ENCODE results near the gene BEND3. TPM values are rescaled to one million over a fixed set of nuclear protein-coding genes. Genes with fewer than 3 reads are reported as not detected.

BEND3 gene
- polyA plus RNA-seq, 2 of the 4 experiments (the other 2 are of a cell fraction), result 2.2 to 2.3 TPM

DNA sequence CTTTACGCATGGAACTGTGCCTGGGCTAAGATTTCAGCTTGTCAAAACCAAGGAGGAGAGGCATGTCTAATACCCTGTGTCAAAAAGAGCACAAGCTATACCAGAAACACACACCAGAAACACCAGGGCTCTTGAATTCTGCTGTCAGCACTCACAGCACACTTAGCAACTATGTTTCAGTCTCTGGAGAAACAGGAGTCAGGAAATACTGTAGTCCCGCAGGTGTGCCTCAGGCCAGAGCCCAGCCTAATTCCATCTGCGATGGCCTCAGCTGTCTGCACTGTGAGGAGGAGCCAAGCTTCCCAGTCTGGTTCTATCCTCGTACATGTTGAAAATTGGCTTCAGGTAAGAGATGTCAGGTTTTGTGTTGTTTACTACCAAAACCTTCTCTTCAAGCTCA, 55.7 kb downstream of the BEND3 start:
- ATAC-seq (no peak), DNase-seq (ENCODE audit: low read depth in 1 of 2, low spot score in 1 of 2) (no peak), FAIRE-seq (no peak)
- H3K4me2 ChIP-seq, result no peak overlapping the region
- WGBS (ENCODE audit: missing lambda C conversion rate), result 86% methylated on average over 4 of the region's 4 CpGs
- no peak for TF ChIP-seq RFX5 (IDR thresholded peaks at IDR 0.05)
- TF ChIP-seq BHLHE40 (IDR thresholded peaks at IDR 0.05; ENCODE audit: low read depth, low read length), result no peak
- TF ChIP-seq, protein P1, sequence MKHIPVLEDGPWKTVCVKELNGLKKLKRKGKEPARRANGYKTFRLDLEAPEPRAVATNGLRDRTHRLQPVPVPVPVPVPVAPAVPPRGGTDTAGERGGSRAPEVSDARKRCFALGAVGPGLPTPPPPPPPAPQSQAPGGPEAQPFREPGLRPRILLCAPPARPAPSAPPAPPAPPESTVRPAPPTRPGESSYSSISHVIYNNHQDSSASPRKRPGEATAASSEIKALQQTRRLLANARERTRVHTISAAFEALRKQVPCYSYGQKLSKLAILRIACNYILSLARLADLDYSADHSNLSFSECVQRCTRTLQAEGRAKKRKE (CRISPR knock-in tag; IDR thresholded peaks at IDR 0.05; ENCODE audit: low read depth), result no peak
- no peak for TF ChIP-seq JUNB (IDR thresholded peaks at IDR 0.05)
- TF ChIP-seq SMC3 (IDR thresholded peaks at IDR 0.05), result no peak
- TF ChIP-seq CBX8 (IDR thresholded peaks at IDR 0.05), result no peak
- POLR2A ChIA-PET, result no interaction called here
- H3K9me3 ChIP-seq, result no peaks in the 10 kb centered on the region
- no peak overlapping the region for H3K27ac ChIP-seq
- H3K4me1 ChIP-seq, result no peaks in the 10 kb centered on the region
- CTCF ChIA-PET, result interaction anchor here (0.6 to 1.2 kb wide), 2 partner anchors 13 to 158 kb away, joined by 3 read pairs; no protein-coding TSS in a partner anchor
- no peak overlapping the region for H3K4me3 ChIP-seq

DNA sequence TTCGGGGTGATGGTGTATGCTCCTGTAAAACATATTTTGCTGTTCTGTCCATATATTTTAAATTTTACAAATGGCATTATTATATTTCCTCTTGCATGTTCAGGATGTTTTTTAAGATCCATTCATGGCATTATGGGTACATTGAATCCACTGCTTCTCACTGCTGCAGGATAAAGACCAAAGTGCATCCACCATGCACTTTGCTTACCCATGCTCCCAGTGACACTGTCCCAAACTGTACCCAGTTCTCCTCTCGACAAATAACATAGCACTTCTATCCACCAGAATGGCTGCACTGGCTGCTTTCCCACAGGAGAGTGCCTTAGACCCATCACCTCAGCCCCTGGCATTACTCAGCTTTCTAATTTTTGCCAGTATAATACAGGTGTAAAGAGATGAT, 57.6 kb downstream of the BEND3 start:
- DNase-seq (ENCODE audit: low read depth in 1 of 2, low spot score in 1 of 2), result no peak
- ATAC-seq, result no peak
- CTCF ChIA-PET, result interaction anchor here (0.8 kb wide), 1 partner anchor 22 kb away, joined by 3 read pairs; no protein-coding TSS in a partner anchor
- 83% methylated on average over 2 of the region's 2 CpGs for WGBS (ENCODE audit: missing lambda C conversion rate)
- Histone ChIP-seq H3K27ac (no peak overlapping the region), H3K4me2 (no peak overlapping the region), H3K4me1 (no peaks in the 10 kb centered on the region), H3K9me3 (no peaks in the 10 kb centered on the region), H3K4me3 (no peak overlapping the region)
- POLR2A ChIA-PET, result no interaction called here
- no peak for TF ChIP-seq CBX8 (IDR thresholded peaks at IDR 0.05)
- no peak for TF ChIP-seq HEYL (CRISPR knock-in tag; IDR thresholded peaks at IDR 0.05)
- TF ChIP-seq MAFK (IDR thresholded peaks at IDR 0.05; ENCODE audit: partially characterized antibody), result no peak
- TF ChIP-seq HOXA7 (CRISPR knock-in tag; IDR thresholded peaks at IDR 0.05), result no peak
- TF ChIP-seq, protein P2, sequence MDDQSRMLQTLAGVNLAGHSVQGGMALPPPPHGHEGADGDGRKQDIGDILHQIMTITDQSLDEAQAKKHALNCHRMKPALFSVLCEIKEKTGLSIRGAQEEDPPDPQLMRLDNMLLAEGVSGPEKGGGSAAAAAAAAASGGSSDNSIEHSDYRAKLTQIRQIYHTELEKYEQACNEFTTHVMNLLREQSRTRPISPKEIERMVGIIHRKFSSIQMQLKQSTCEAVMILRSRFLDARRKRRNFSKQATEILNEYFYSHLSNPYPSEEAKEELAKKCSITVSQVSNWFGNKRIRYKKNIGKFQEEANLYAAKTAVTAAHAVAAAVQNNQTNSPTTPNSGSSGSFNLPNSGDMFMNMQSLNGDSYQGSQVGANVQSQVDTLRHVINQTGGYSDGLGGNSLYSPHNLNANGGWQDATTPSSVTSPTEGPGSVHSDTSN (IDR thresholded peaks at IDR 0.05), result no peak
- TF ChIP-seq ZSCAN20 (CRISPR knock-in tag; IDR thresholded peaks at IDR 0.05), result no peak
- no peak for TF ChIP-seq EHMT2 (IDR thresholded peaks at IDR 0.05; ENCODE audit: low read depth)
- no peak for FAIRE-seq

DNA sequence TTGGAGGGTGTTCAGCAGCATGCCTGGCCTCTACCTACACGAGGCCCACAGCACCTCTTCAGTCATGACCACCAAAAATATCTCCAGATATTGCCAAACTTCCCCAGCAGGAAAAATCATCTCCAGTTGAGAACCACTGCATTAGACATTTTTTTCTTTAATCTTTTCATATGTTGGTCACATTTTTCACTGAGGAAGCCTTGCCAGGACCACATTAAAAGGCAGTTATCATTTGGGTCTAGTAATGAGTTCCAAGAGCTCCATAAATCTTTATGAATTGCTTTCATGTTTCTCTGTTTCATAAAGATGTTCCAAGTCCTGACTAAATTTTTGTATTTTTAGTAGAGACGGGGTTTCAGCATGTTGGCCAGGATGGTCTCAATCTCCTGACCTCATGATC, 58.5 kb downstream of the BEND3 start:
- DNase-seq (ENCODE audit: low read depth in 1 of 2, low spot score in 1 of 2) (no peak), FAIRE-seq (no peak), ATAC-seq (no peak)
- TF ChIP-seq CHD2 (IDR thresholded peaks at IDR 0.05; ENCODE audit: low read length, partially characterized antibody) (no peak), NR3C1 (IDR thresholded peaks at IDR 0.05) (no peak), CEBPB (IDR thresholded peaks at IDR 0.05) (no peak), HOXA7 (CRISPR knock-in tag; IDR thresholded peaks at IDR 0.05) (no peak), ZFP36 (IDR thresholded peaks at IDR 0.05; ENCODE audit: borderline replicate concordance, partially characterized antibody) (no peak), TFCP2L1 (CRISPR knock-in tag; IDR thresholded peaks at IDR 0.05) (no peak), CBX2 (IDR thresholded peaks at IDR 0.05; ENCODE audit: borderline replicate concordance, low read depth) (no peak), HEYL (CRISPR knock-in tag; IDR thresholded peaks at IDR 0.05) (no peak), POLR2AphosphoS2 (conservative IDR thresholded peaks at IDR 0.05; ENCODE audit: low read length) (no peak)
- POLR2A ChIA-PET, result no interaction called here
- 58% methylated on average over 2 of the region's 2 CpGs for WGBS (ENCODE audit: missing lambda C conversion rate)
- H3K27ac ChIP-seq, result no peak overlapping the region
- no peak overlapping the region for H3K4me3 ChIP-seq
- CTCF ChIA-PET, result no interaction called here
- H3K4me2 ChIP-seq, result no peak overlapping the region
- H3K9me3 ChIP-seq, result no peaks in the 10 kb centered on the region
- no peaks in the 10 kb centered on the region for H3K4me1 ChIP-seq

DNA sequence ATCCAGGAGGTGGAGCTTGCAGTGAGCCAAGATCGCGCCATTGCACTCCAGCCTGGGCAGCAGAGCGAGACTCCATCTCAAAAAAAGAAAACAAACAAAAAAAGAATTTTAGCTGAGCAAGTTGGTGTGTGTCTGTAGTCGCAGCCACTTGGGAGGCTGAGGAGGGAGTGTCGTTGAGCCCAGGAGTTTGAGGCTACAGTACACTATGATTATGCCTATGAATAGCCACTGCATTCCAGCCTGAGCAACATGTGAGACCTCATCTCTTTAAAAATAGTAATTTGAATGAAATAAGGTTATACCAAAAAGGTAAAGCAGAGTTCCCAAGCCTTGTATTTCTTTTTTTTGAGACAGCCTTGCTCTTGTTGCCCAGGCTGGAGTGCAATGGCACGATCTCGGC, 67.5 kb downstream of the BEND3 start:
- ChIA-PET CTCF (no interaction called here), POLR2A (no interaction called here)
- no peaks in the 10 kb centered on the region for H3K4me1 ChIP-seq
- ATAC-seq, result no peak
- FAIRE-seq, result no peak
- TF ChIP-seq KDM5A (IDR thresholded peaks at IDR 0.05) (no peak), ZNF302 (CRISPR knock-in tag; IDR thresholded peaks at IDR 0.05) (no peak), EP300 (IDR thresholded peaks at IDR 0.05) (no peak), MAFK (IDR thresholded peaks at IDR 0.05; ENCODE audit: partially characterized antibody) (no peak), HEYL (CRISPR knock-in tag; IDR thresholded peaks at IDR 0.05) (no peak), ZSCAN20 (CRISPR knock-in tag; IDR thresholded peaks at IDR 0.05) (no peak), HOXB5 (CRISPR knock-in tag; IDR thresholded peaks at IDR 0.05) (no peak), PHF8 (IDR thresholded peaks at IDR 0.05; ENCODE audit: borderline replicate concordance, low read depth) (no peak), KDM1A (IDR thresholded peaks at IDR 0.05; ENCODE audit: low read depth) (no peak), SMC3 (IDR thresholded peaks at IDR 0.05) (no peak), HDAC2 (IDR thresholded peaks at IDR 0.05) (no peak), CEBPB (IDR thresholded peaks at IDR 0.05) (no peak), RFX5 (IDR thresholded peaks at IDR 0.05) (no peak), RARB (CRISPR knock-in tag; IDR thresholded peaks at IDR 0.05) (no peak), ESRRA (IDR thresholded peaks at IDR 0.05; ENCODE audit: borderline replicate concordance, low read length) (no peak)
- TF ChIP-seq, protein P3, sequence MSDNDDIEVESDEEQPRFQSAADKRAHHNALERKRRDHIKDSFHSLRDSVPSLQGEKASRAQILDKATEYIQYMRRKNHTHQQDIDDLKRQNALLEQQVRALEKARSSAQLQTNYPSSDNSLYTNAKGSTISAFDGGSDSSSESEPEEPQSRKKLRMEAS (IDR thresholded peaks at IDR 0.05), result no peak
- TF ChIP-seq, protein P4, sequence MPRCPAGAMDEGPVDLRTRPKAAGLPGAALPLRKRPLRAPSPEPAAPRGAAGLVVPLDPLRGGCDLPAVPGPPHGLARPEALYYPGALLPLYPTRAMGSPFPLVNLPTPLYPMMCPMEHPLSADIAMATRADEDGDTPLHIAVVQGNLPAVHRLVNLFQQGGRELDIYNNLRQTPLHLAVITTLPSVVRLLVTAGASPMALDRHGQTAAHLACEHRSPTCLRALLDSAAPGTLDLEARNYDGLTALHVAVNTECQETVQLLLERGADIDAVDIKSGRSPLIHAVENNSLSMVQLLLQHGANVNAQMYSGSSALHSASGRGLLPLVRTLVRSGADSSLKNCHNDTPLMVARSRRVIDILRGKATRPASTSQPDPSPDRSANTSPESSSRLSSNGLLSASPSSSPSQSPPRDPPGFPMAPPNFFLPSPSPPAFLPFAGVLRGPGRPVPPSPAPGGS (IDR thresholded peaks at IDR 0.05), result no peak
- no peak overlapping the region for H3K4me3 ChIP-seq
- no peaks in the 10 kb centered on the region for H3K9me3 ChIP-seq
- WGBS (ENCODE audit: missing lambda C conversion rate), result 93% methylated on average over 7 of the region's 7 CpGs
- no peak overlapping the region for H3K4me2 ChIP-seq
- no peak overlapping the region for H3K27ac ChIP-seq
- DNase-seq (ENCODE audit: low read depth in 1 of 2, low spot score in 1 of 2), result no peak
